GM23248 (cell line): Measurements from ENCODE around the gene FXR2.

ENCODE experiments used
- EZH2 ChIP-seq: fragments of 200-600 bp; sonication (generic); IDR thresholded peaks from 2 replicates; pipeline ENCODE4 v1.6.1; 2018; ENCODE audit warnings: antibody characterized with exemption, mild to moderate bottlenecking; ENCODE audit not compliant: insufficient read depth, poor library complexity, severe bottlenecking
- EZH2phosphoT487 ChIP-seq: fragments of 200-600 bp; sonication (generic); IDR thresholded peaks from 2 replicates; pipeline ENCODE4 v1.6.1; 2018; ENCODE audit warnings: antibody characterized with exemption, moderate library complexity, mild to moderate bottlenecking, low read depth; ENCODE audit not compliant: insufficient read depth

GRCh38 chr17:7587420-7588151, 27.1 kb downstream of the FXR2 start:
- TF ChIP-seq EZH2 (no peak), EZH2phosphoT487 (no peak)
